ENCODE data around the gene STK33. TPM values are rescaled to one million over a fixed set of nuclear protein-coding genes. Genes with fewer than 3 reads are reported as not detected.

Gene STK33
- total RNA-seq, 1 donor from 2014 or later = 14.9 TPM

DNA sequence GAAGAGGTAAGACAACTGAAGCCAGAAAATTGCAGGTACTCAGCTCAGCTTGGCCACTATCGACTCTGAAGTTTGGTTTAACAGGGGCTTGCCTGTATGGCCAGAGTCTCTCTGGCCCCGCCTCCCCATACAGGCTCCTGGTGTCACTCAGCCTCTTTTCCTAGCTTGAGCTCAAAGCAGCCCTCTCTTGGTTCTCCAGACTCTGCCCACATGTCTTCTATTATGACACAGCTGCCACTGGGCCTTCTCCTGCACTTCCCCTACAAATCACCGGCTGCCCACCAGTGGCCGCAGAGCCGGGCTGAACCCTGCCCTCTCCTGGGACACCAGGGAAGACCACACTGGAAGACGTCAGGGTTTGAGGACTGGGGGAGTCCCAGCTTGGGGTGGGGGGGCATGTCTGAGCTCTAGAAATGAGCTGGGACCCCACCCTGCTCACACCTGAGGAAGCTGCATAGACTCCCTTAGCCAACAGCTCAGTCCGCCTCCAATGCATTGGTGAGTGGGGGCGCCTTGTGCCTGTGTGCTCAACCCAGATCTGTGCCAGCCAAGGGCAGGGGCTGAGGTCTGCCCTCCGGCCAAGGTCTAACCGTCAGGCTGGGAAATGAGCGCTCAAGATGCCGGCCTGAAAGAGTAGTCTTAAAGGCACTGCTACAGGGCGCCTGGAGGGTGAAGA is 236.0 kb downstream of the STK33 start:
- Histone ChIP-seq H3K4me3 (ENCODE audit: low read depth, low read length) (no peak overlapping the region), H3K36me3 (ENCODE audit: control insufficient read depth, insufficient read depth, low read length) (no peaks in the 10 kb centered on the region), H3K27me3 (ENCODE audit: control insufficient read depth, insufficient read depth, low read length) (peaks cover 37% of the 10 kb centered on the region)
- no peak for DNase-seq (ENCODE audit: low read depth)
- TF ChIP-seq, protein P1, sequence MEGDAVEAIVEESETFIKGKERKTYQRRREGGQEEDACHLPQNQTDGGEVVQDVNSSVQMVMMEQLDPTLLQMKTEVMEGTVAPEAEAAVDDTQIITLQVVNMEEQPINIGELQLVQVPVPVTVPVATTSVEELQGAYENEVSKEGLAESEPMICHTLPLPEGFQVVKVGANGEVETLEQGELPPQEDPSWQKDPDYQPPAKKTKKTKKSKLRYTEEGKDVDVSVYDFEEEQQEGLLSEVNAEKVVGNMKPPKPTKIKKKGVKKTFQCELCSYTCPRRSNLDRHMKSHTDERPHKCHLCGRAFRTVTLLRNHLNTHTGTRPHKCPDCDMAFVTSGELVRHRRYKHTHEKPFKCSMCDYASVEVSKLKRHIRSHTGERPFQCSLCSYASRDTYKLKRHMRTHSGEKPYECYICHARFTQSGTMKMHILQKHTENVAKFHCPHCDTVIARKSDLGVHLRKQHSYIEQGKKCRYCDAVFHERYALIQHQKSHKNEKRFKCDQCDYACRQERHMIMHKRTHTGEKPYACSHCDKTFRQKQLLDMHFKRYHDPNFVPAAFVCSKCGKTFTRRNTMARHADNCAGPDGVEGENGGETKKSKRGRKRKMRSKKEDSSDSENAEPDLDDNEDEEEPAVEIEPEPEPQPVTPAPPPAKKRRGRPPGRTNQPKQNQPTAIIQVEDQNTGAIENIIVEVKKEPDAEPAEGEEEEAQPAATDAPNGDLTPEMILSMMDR (IDR thresholded peaks at IDR 0.05; ENCODE audit: insufficient read depth, low read length, poor library complexity, severe bottlenecking) = no peak

- no peak for DNase-seq (ENCODE audit: low read depth)
- TF ChIP-seq, protein P1 (IDR thresholded peaks at IDR 0.05; ENCODE audit: insufficient read depth, low read length, poor library complexity, severe bottlenecking) = no peak
- no peak overlapping the region for H3K4me3 ChIP-seq (ENCODE audit: low read depth, low read length)
- peaks cover 40% of the 10 kb centered on the region for H3K27me3 ChIP-seq (ENCODE audit: control insufficient read depth, insufficient read depth, low read length)
- H3K36me3 ChIP-seq (ENCODE audit: control insufficient read depth, insufficient read depth, low read length) = no peaks in the 10 kb centered on the region
Observed at GRCh38 chr11:8357505-8357888, 236.5 kb downstream of the STK33 start.

- no peak for DNase-seq (ENCODE audit: low read depth)
- Histone ChIP-seq H3K4me3 (ENCODE audit: low read depth, low read length) (no peak overlapping the region), H3K27me3 (ENCODE audit: control insufficient read depth, insufficient read depth, low read length) (peaks cover 40% of the 10 kb centered on the region), H3K36me3 (ENCODE audit: control insufficient read depth, insufficient read depth, low read length) (no peaks in the 10 kb centered on the region)
- TF ChIP-seq, protein P1 (IDR thresholded peaks at IDR 0.05; ENCODE audit: insufficient read depth, low read length, poor library complexity, severe bottlenecking) = no peak
Observed at GRCh38 chr11:8356721-8357504, 237.1 kb downstream of the STK33 start.

DNA sequence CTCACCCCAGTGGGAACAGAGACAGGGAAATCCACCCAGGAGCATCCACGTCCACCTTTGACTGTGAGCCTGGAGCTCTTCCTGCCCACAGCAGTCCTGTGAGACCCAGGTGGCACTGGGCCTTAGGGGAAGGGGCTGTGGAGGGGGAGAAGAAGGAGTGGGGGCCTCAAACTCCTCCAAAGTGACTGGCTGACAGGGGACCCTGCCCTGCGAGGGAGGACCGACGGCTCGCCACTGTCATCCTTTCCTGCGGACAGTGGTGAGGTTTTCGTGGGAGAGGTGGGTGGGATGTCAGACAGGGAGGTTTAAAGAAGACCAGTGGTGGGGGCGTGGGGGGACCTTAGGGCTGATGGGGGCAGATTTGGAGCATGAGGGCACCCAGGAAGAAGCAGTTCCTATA is 237.8 kb downstream of the STK33 start:
- Histone ChIP-seq H3K4me3 (ENCODE audit: low read depth, low read length) (no peak overlapping the region), H3K36me3 (ENCODE audit: control insufficient read depth, insufficient read depth, low read length) (no peaks in the 10 kb centered on the region), H3K27me3 (ENCODE audit: control insufficient read depth, insufficient read depth, low read length) (peaks cover 40% of the 10 kb centered on the region)
- TF ChIP-seq, protein P1 (IDR thresholded peaks at IDR 0.05; ENCODE audit: insufficient read depth, low read length, poor library complexity, severe bottlenecking) = no peak
- DNase-seq (ENCODE audit: low read depth) = no peak

DNA sequence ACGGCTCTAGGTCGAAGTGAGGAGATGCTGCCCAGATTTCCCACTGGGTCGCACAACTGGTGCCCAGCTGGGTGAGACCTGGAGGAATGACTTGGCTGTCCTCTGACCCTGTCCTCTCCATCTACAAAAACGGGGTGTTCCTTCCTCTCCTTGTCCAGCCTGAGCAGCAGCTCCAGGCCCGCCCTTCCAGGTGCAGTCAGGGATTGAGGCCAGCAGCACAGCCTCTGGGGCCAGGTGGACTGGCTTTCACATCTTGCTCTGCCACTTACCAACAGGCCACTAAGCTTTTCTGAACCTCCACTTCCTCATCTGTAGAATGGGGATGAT is 238.6 kb downstream of the STK33 start:
- peaks cover 44% of the 10 kb centered on the region for H3K27me3 ChIP-seq (ENCODE audit: control insufficient read depth, insufficient read depth, low read length)

More for the DNA sequence above, 238.6 kb downstream of the STK33 start:
- no peaks in the 10 kb centered on the region for H3K36me3 ChIP-seq (ENCODE audit: control insufficient read depth, insufficient read depth, low read length)
- DNase-seq (ENCODE audit: low read depth) = no peak
- H3K4me3 ChIP-seq (ENCODE audit: low read depth, low read length) = no peak overlapping the region
- TF ChIP-seq, protein P1 (IDR thresholded peaks at IDR 0.05; ENCODE audit: insufficient read depth, low read length, poor library complexity, severe bottlenecking) = no peak
